OCI-LY3 (cell line): ENCODE measurements around the gene ERGIC3.

Source experiments
- EZH2phosphoT487 ChIP-seq: fragments of 200-600 bp; shearing (Covaris generic); IDR thresholded peaks from 2 replicates; pipeline ENCODE4 v1.6.1; 2018; ENCODE audit warnings: antibody characterized with exemption, mixed run types, low read depth
- TF ChIP-seq, protein P1 (sequence below): fragments of 200-600, 300-600 bp; sonication (generic); IDR thresholded peaks from 2 replicates; pipeline ENCODE4 v1.5.1; 2014; ENCODE audit warnings: antibody characterized with exemption, low read length, low read depth

DNA sequence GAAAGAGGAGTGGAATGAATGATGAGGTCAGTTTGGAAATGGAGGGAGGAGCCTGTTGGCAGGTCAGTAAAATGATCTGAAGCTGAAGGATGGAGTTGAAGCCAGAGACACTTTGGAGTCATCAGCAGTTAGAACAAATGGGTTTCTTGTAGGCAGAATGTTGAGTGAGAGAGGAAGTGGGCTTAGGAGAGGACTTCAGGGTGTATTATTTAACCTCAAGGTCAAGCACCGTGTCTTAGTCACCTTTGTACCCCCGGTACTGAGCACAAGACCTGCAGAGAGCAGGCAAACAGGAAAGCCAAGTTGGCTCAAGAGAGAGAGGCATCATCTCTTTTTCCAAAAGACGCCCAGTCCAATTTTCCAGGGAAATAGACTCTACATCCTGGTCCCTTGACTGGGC is 35.7 kb upstream of the ERGIC3 start:
- TF ChIP-seq, protein P1, sequence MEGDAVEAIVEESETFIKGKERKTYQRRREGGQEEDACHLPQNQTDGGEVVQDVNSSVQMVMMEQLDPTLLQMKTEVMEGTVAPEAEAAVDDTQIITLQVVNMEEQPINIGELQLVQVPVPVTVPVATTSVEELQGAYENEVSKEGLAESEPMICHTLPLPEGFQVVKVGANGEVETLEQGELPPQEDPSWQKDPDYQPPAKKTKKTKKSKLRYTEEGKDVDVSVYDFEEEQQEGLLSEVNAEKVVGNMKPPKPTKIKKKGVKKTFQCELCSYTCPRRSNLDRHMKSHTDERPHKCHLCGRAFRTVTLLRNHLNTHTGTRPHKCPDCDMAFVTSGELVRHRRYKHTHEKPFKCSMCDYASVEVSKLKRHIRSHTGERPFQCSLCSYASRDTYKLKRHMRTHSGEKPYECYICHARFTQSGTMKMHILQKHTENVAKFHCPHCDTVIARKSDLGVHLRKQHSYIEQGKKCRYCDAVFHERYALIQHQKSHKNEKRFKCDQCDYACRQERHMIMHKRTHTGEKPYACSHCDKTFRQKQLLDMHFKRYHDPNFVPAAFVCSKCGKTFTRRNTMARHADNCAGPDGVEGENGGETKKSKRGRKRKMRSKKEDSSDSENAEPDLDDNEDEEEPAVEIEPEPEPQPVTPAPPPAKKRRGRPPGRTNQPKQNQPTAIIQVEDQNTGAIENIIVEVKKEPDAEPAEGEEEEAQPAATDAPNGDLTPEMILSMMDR = no peak
- TF ChIP-seq EZH2phosphoT487 = no peak
